Small intestine (tissue), 7 donors: ENCODE results near the gene MFAP3L. TPM values are rescaled to one million over a fixed set of nuclear protein-coding genes. Genes with fewer than 3 reads are reported as not detected.

ENCODE experiments used
- DNase-seq, 2 donors: peaks; one replicate each; pipeline versions ENCODE4 v3.0.0 to v3.0.0-alpha.2; 2013
- FAIRE-seq: peaks from 2 replicates; lab custom pipeline; 2012; peaks lifted over from hg19 to GRCh38; lab: Jason Lieb, UNC
- H3K27ac ChIP-seq, 3 donors: one replicate each; pipeline ENCODE4 v1.5.1; 2013; ENCODE audit warnings: low read length in 2 of 3, mild to moderate bottlenecking in 2 of 3, control low read depth in 1 of 3, inconsistent platforms in 1 of 3, low read depth in 1 of 3, moderate library complexity in 1 of 3
- H3K27me3 ChIP-seq, 3 donors: one replicate each; pipeline ENCODE4 v1.6.1; 2013; ENCODE audit warnings: low read length in 3 of 3, inconsistent platforms in 1 of 3; ENCODE audit not compliant: control insufficient read depth in 3 of 3, insufficient read depth in 3 of 3
- H3K36me3 ChIP-seq, 3 donors: one replicate each; pipeline ENCODE4 v1.6.1; 2013; ENCODE audit warnings: low read length in 3 of 3, inconsistent platforms in 1 of 3, low read depth in 1 of 3, mild to moderate bottlenecking in 1 of 3, moderate library complexity in 1 of 3; ENCODE audit not compliant: control insufficient read depth in 3 of 3, insufficient read depth in 2 of 3
- H3K4me1 ChIP-seq, 3 donors: one replicate each; pipeline ENCODE4 v1.6.1; 2013; ENCODE audit warnings: low read length in 2 of 3, inconsistent platforms in 1 of 3, low read depth in 1 of 3, mild to moderate bottlenecking in 1 of 3, moderate library complexity in 1 of 3; ENCODE audit not compliant: control insufficient read depth in 3 of 3, insufficient read depth in 2 of 3
- H3K4me3 ChIP-seq, 3 donors: one replicate each; pipeline ENCODE4 v1.5.1; 2013; ENCODE audit warnings: low read length in 3 of 3, control low read depth in 1 of 3, inconsistent platforms in 1 of 3, low read depth in 1 of 3, mild to moderate bottlenecking in 1 of 3, moderate library complexity in 1 of 3
- H3K9me3 ChIP-seq, 2 donors: one replicate each; pipeline ENCODE4 v1.6.1; 2013; ENCODE audit warnings: low read depth in 1 of 2, low read length in 1 of 2; ENCODE audit not compliant: control insufficient read depth in 2 of 2, insufficient read depth in 1 of 2
- WGBS, 3 donors: extraction: QIAGEN DNeasy Blood & Tissue Kit; methylation state at CpG; one replicate each; pipeline ENCODE4 v1.1.7; 2013; 5-methylcytosine and 5-hydroxymethylcytosine counted together
- polyA plus RNA-seq, 4 donors: library from polyadenylated mRNA; stranded (reverse) in 3 of 4; unstranded in 1 of 4; fragments of 200-250 nt in 3 of 4; fragments of 120-200 nt in 1 of 4; gene quantifications; one replicate each; pipeline versions ENCODE4 v1.2.1 to v1.2.3, GENCODE V29; 2013
- donor health status: healthy with polysubstance abuse.
- donor health status: control.
- donor health status: control.
- donor health status: Bipolar disorder and iron deficiency.
- donor health status: healthy.

MFAP3L gene
- polyA plus RNA-seq, 4 donors: under 0.01 to 2.7 (median 0.61) TPM

DNA sequence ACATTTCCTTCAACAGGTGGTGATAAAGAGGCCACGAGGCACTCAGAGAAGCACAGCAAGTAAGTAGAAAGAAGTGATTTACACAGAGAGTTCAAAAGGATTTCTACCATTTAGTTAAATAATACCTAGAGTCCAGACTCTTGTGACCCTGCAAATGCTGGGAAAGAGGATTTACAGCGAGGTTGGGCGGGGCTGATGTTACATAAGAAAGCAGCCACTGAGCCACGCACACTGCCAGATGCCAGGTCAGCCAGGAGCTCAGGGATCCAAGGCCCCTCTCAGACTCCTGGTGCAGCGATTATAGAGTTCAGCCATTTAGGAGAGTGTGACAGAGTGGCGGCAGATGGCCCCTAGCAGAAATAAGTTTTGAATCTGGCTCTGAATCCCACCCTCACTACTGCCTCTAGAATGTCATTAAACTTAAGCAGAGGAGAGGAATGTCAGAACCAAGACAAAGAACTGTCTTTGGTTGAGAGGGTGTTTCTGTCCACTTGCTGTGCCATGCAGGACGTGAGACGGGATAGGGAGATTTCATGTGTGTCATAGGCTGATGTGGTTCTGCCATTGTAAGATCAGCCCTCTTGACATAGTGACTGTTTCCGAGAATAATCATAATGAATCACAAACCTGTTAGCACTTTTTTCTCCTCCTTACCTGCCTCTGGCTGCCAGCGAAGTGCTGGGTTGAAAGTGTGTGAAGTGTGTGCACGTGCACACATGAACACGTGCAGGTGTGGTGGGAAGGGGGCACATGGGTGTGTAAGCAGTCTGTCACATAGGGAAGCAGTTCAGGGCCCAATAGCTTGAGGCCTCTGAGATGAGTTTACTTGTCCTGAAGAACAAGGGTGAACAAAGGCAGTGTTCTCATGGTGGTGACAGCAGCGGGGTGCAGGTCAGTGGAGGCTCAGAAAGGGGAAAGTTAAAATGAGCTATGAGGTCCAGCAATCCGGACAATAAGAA is 50.1 kb downstream of the MFAP3L start:
- FAIRE-seq: no peak

DNA sequence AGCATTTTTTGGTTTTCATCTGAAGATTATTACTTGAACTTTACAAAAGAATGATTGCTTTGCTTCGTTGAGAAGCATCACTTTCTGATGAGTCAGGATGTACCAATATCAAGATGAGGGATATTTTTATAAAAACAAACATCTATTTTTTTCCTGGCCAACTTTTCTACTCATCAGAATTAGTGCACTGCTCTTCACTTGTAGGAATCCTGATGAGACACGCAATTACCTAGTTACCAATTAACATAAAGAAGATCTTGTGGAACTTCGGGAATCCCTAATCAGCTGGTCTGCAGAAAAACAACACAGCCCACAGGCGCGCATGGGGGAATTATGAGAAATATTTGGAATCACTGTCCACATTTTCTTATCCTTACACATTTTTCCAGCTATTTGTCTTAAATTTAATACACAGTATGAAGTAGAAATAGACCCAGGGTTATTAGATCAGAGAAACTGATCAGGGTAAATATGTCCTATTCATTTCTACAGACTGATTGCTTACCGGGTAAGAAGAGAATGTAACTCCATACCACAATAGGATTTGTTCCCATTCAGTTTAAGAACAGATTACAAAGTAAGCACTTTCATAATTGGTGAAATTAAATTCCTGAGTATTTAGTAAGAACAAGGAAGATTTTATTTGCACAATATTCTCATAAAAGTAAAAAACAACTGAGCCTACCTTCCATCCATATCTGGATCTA is 50.9 kb downstream of the MFAP3L start:
- H3K27me3 ChIP-seq: no peaks in the 10 kb centered on the region
- H3K36me3 ChIP-seq: no peaks in the 10 kb centered on the region
- H3K27ac ChIP-seq: peak overlapping the region in 1 of 3 donors; percentile 68
- no peaks in the 10 kb centered on the region for H3K9me3 ChIP-seq
- H3K4me3 ChIP-seq: no peak overlapping the region
- 50 to 62% (median 56%) methylated on average over 6 of the region's 6 CpGs for WGBS, 3 donors
- FAIRE-seq (no peak), DNase-seq (no peak)
- H3K4me1 ChIP-seq: peaks cover 0 to 13% (median 0%) of the 10 kb centered on the region in 3 donors

More for the DNA sequence above, 50.1 kb downstream of the MFAP3L start:
- Histone ChIP-seq H3K36me3 (no peaks in the 10 kb centered on the region), H3K9me3 (no peaks in the 10 kb centered on the region), H3K27ac (peak overlapping the region in 1 of 3 donors; percentile 76), H3K4me3 (no peak overlapping the region), H3K4me1 (peaks cover 0 to 13% (median 0%) of the 10 kb centered on the region in 3 donors), H3K27me3 (no peaks in the 10 kb centered on the region)
- DNase-seq: peak; percentile 29 to 90
- 49 to 68% (median 55%) methylated on average over 13 to 14 of the region's 14 CpGs for WGBS, 3 donors

DNA sequence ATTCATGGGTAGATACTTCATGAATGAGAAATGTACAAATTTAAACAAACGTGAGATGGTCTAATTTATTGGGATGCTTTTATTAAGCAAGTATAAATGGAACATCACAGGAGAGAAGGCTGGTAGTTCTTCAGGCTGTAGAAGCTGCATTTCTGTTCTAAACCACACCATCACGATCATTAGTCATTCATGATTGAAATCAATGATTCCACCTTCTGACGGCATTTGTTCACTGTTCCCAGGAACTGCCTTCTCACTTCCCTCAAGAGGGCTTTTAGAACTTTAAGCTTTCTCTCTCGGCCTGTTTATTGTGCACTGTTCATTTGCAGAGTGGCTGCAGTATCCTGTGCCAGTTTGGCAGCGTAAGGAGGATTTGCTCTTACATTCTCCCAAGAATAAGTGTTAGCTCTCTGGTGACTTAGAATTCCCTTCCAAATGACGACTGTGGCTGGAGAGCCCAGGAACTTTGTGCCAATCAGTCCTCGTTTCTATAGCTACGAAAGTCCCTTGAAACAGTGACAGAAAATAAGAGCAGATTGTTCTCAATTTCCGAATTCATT is 54.7 kb downstream of the MFAP3L start:
- H3K9me3 ChIP-seq: no peaks in the 10 kb centered on the region
- H3K27ac ChIP-seq: no peak overlapping the region
- 70 to 84% (median 72%) methylated on average over 9 of the region's 9 CpGs for WGBS, 3 donors
- H3K27me3 ChIP-seq: no peaks in the 10 kb centered on the region
- FAIRE-seq (no peak), DNase-seq (no peak)
- peaks cover 0 to 15% (median 0%) of the 10 kb centered on the region in 3 donors for H3K4me1 ChIP-seq
- no peaks in the 10 kb centered on the region for H3K36me3 ChIP-seq
- no peak overlapping the region for H3K4me3 ChIP-seq

DNA sequence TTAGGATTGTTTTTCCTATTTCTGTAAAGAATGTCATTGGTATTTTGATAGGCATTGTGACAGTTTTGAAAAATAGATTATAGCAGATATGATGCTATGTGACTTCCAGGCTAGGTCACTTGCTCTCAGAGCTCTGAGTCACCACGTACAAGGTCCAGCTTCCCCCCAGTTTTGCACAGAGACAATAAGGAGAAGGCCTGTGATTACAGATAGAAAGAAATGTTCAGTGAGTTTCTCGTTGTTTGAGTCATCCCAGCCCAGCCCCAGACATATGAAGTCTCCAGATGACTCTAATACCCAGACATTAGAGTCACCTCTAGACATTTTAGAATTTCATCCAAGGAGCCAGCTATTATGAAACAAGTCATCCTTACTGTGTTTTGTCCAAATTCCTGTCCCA is 57.2 kb downstream of the MFAP3L start:
- H3K9me3 ChIP-seq: no peaks in the 10 kb centered on the region
- no peaks in the 10 kb centered on the region for H3K27me3 ChIP-seq
- FAIRE-seq (no peak), DNase-seq (peak in 1 of 2 donors; percentile 53)
- H3K4me1 ChIP-seq: peaks cover 0 to 6% (median 0%) of the 10 kb centered on the region in 3 donors
- WGBS, 3 donors: 18 to 50% (median 20%) methylated on average over 2 of the region's 2 CpGs
- H3K27ac ChIP-seq: peak overlapping the region in 1 of 3 donors; percentile 46
- H3K36me3 ChIP-seq: no peaks in the 10 kb centered on the region
- H3K4me3 ChIP-seq: no peak overlapping the region

DNA sequence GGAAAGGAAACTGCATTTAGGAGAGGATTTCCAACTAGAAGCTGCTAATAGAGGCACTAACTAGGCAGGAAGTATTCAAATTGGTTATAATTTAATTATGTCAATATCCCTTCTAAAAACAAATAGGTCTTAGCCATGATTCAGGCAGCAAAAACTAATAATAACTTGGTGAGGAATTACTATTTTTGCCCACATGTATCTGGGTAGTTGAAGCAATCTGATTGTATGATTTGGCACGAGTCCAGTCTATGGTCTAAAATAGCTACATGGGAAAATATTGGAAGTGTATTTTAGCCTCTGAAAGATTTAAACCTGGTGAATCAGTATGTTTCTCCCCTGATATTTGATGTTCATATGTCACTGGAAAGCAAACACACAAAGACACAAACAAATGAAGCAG is 62.2 kb downstream of the MFAP3L start:
- H3K4me3 ChIP-seq: no peak overlapping the region
- 31 to 36% (median 34%) methylated on average over 1 of the region's 1 CpG for WGBS, 3 donors
- DNase-seq: no peak

DNA sequence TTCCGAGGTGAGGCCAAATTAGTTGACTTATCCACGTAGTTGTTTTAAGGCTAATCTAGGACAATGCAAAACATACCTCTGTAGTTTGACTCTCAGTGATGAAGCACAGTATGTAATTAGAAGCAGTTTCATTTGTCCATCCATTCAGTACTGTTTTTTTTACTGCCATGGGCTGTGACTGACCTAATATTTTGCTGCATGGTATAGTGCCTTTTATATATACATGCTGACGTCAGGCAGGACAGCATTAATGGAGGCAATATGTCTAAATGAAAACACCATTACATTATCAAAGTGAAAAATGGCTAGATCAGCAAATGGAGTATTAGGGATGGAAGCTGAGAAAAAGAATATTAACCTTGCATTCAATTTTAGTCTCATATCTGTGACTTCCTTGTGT is 66.9 kb downstream of the MFAP3L start:
- Histone ChIP-seq H3K27ac (no peak overlapping the region), H3K9me3 (peaks cover 0 to 4% of the 10 kb centered on the region in 2 donors), H3K4me1 (no peaks in the 10 kb centered on the region), H3K36me3 (no peaks in the 10 kb centered on the region), H3K4me3 (no peak overlapping the region), H3K27me3 (no peaks in the 10 kb centered on the region)
- DNase-seq: no peak
- WGBS, 3 donors: 67 to 74% (median 68%) methylated on average over 3 of the region's 3 CpGs
- FAIRE-seq: no peak

More for the DNA sequence above, 62.2 kb downstream of the MFAP3L start:
- no peaks in the 10 kb centered on the region for H3K4me1 ChIP-seq
- no peaks in the 10 kb centered on the region for H3K36me3 ChIP-seq
- no peaks in the 10 kb centered on the region for H3K27me3 ChIP-seq
- FAIRE-seq: no peak
- H3K9me3 ChIP-seq: no peaks in the 10 kb centered on the region
- no peak overlapping the region for H3K27ac ChIP-seq

DNA sequence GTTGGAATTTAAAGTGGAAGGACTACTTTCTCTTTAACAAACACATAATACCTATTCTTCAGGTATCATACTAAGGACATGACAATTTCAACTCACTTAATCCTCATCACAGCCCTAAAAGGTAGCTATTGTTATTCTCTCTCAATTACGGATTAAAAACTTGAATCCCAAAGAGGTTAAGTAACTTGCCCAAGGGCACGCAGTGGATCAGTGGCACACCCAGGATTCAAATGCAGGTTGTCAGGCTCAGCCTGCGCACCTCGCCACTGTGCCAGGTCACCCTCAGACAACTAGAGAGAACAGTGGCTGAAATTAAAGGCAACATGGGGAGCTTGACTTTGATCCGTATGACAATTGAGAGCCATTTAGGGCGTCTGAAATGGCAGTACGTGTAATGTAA is 67.6 kb downstream of the MFAP3L start:
- no peak overlapping the region for H3K27ac ChIP-seq
- DNase-seq: no peak
- WGBS, 3 donors: 88 to 93% (median 89%) methylated on average over 7 of the region's 7 CpGs
- H3K36me3 ChIP-seq: no peaks in the 10 kb centered on the region
- no peaks in the 10 kb centered on the region for H3K4me1 ChIP-seq
- no peaks in the 10 kb centered on the region for H3K27me3 ChIP-seq
- H3K9me3 ChIP-seq: peaks cover 0 to 4% of the 10 kb centered on the region in 2 donors
- no peak for FAIRE-seq
- no peak overlapping the region for H3K4me3 ChIP-seq

DNA sequence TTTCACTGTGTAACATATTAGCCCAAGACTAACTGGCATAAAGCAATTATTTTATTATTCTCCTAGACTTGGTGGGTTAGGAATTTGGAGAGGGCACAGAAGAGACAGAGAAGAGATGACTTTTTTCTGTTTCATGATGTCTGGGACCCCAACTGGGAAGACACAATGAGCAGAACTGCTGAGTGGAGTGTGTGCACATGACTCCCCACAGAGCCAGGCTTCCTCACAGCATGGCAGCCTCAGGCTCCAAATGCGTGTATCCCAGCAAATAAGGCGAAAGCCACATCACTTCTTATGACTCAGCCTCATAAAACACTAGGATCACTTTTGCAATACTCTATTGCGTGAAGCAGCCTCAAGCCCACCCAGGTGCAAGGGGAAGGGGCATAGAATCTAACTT is 68.4 kb downstream of the MFAP3L start:
- H3K4me1 ChIP-seq: no peaks in the 10 kb centered on the region
- FAIRE-seq (no peak), DNase-seq (no peak)
- peaks cover 0 to 4% of the 10 kb centered on the region in 2 donors for H3K9me3 ChIP-seq
- no peaks in the 10 kb centered on the region for H3K27me3 ChIP-seq
- H3K4me3 ChIP-seq: no peak overlapping the region
- 83 to 87% (median 86%) methylated on average over 3 of the region's 3 CpGs for WGBS, 3 donors
- no peaks in the 10 kb centered on the region for H3K36me3 ChIP-seq
- no peak overlapping the region for H3K27ac ChIP-seq
